HepG2 (cell line): ENCODE measurements around the gene C17orf58. TPM values are rescaled to one million over a fixed set of nuclear protein-coding genes. Genes with fewer than 3 reads are reported as not detected.

ENCODE experiments used
- ATF2 ChIP-seq: sonication (generic); formaldehyde crosslinking; IDR thresholded peaks from 2 replicates; pipeline ENCODE4 v1.4.0; 2020; ENCODE audit warnings: missing genetic modification reagents
- CAMTA2 ChIP-seq: sonication (generic); formaldehyde crosslinking; IDR thresholded peaks from 2 replicates; pipeline ENCODE4 v1.4.0; 2020; ENCODE audit warnings: mild to moderate bottlenecking, missing genetic modification reagents, borderline replicate concordance
- CBX5 ChIP-seq: sonication (generic); formaldehyde crosslinking; IDR thresholded peaks from 2 replicates; pipeline ENCODE4 v1.4.0; 2020; ENCODE audit warnings: missing genetic modification reagents, borderline replicate concordance
- CEBPZ ChIP-seq: IDR thresholded peaks from 2 replicates; pipeline ENCODE4 v1.6.1; 2012; ENCODE audit warnings: low read length, improper control_type of control experiment
- CHD2 ChIP-seq: IDR thresholded peaks from 2 replicates; pipeline ENCODE4 v1.6.1; 2011; ENCODE audit warnings: low read depth, low read length, improper control_type of control experiment
- ETV6 ChIP-seq: sonication (generic); formaldehyde crosslinking; conservative IDR thresholded peaks from 2 replicates; pipeline ENCODE4 v1.4.0; 2020; ENCODE audit warnings: missing genetic modification reagents
- GFI1 ChIP-seq: sonication (generic); formaldehyde crosslinking; IDR thresholded peaks from 2 replicates; pipeline ENCODE4 v1.5.0; 2020; ENCODE audit warnings: missing genetic modification reagents, mild to moderate bottlenecking, borderline replicate concordance
- KLF16 ChIP-seq, 2 experiments: sonication (generic) in 1 of 2; formaldehyde crosslinking in 1 of 2; IDR thresholded peaks; 2 replicates each; pipeline versions ENCODE4 v1.6.1 to v1.8.0; 2016 to 2023; ENCODE audit warnings: missing genetic modification reagents in 2 of 2, missing compliant biosample characterization in 1 of 2
- MXD3 ChIP-seq: IDR thresholded peaks from 2 replicates; pipeline ENCODE4 v1.6.1; 2016; ENCODE audit warnings: mild to moderate bottlenecking, missing biosample characterization, missing genetic modification reagents
- PAF1 ChIP-seq: IDR thresholded peaks from 2 replicates; pipeline ENCODE4 v1.6.1; 2016; ENCODE audit warnings: missing genetic modification reagents, missing compliant biosample characterization
- TEF ChIP-seq: sonication (generic); formaldehyde crosslinking; IDR thresholded peaks from 2 replicates; pipeline ENCODE4 v1.5.0; 2020; ENCODE audit warnings: missing genetic modification reagents
- YEATS2 ChIP-seq: sonication (generic); formaldehyde crosslinking; IDR thresholded peaks from 2 replicates; pipeline ENCODE4 v1.4.0; 2020; ENCODE audit warnings: missing genetic modification reagents, borderline replicate concordance
- ZBTB42 ChIP-seq: sonication (generic); formaldehyde crosslinking; IDR thresholded peaks from 2 replicates; pipeline ENCODE4 v1.5.0; 2020; ENCODE audit warnings: mild to moderate bottlenecking, missing genetic modification reagents
- ZC3H13 ChIP-seq: sonication (generic); formaldehyde crosslinking; IDR thresholded peaks from 2 replicates; pipeline ENCODE4 v1.8.1; 2023; ENCODE audit warnings: mild to moderate bottlenecking, missing genetic modification reagents, moderate library complexity
- ZFP90 ChIP-seq: sonication (generic); formaldehyde crosslinking; IDR thresholded peaks from 2 replicates; pipeline ENCODE4 v1.8.0; 2022; ENCODE audit warnings: missing genetic modification reagents, mild to moderate bottlenecking, inconsistent platforms, borderline replicate concordance
- ZNF207 ChIP-seq: fragments of 450-650 bp; IDR thresholded peaks from 2 replicates; pipeline ENCODE4 v1.6.1; 2016; ENCODE audit warnings: antibody characterized with exemption, borderline replicate concordance
- ZNF496 ChIP-seq: sonication (generic); formaldehyde crosslinking; IDR thresholded peaks from 2 replicates; pipeline ENCODE4 v1.8.1; 2023; ENCODE audit warnings: mild to moderate bottlenecking, moderate library complexity, missing genetic modification reagents; ENCODE audit not compliant: insufficient replicate concordance
- ZNF639 ChIP-seq: conservative IDR thresholded peaks from 2 replicates; pipeline ENCODE4 v1.6.1; 2018; ENCODE audit warnings: missing genetic modification reagents
- ZSCAN21 ChIP-seq: sonication (generic); formaldehyde crosslinking; IDR thresholded peaks from 2 replicates; pipeline ENCODE4 v1.8.0; 2022; ENCODE audit warnings: mild to moderate bottlenecking, missing genetic modification reagents, moderate library complexity, borderline replicate concordance
- ZSCAN5A ChIP-seq: sonication (generic); formaldehyde crosslinking; IDR thresholded peaks from 2 replicates; pipeline ENCODE4 v1.8.0; 2022; ENCODE audit warnings: mild to moderate bottlenecking, missing genetic modification reagents, borderline replicate concordance
- polyA plus RNA-seq, 8 experiments: library from polyadenylated mRNA; depleted of rRNA in 3 of 8; stranded (reverse) in 7 of 8; unstranded in 1 of 8; fragments of >200 nt; fragmentation: Illumina TruSeq in 4 of 8; extraction: Trizol in 4 of 8; gene quantifications; 2 replicates each; pipeline versions ENCODE4 v1.2.1 to v1.2.3, GENCODE V29; 2011 to 2016; ENCODE audit warnings: low read depth in 4 of 8, missing spikeins in 1 of 8, mixed read lengths in 1 of 8; ENCODE audit not compliant: insufficient read depth in 1 of 8
- total RNA-seq, 5 experiments: library from RNA; depleted of rRNA; stranded (reverse); fragments of >200 nt; fragmentation: Illumina TruSeq; extraction: Trizol; gene quantifications; 2 replicates each; pipeline ENCODE4 v1.2.3, GENCODE V29; 2016; ENCODE audit warnings: low read depth in 1 of 5

Gene C17orf58
- total and polyA plus RNA-seq, 2 of the 13 experiments (the other 11 are each of a cell fraction or from before 2014, with no cell fraction given), result 15.6 to 15.8 TPM

GRCh38 chr17:68035523-68036303 is 39.4 kb upstream of the C17orf58 start, which contains the start of gene KPNA2 (continued):
- TF ChIP-seq ZNF639 (CRISPR knock-in tag), result no peak; the same call in 1 of the 2 replicates
- TF ChIP-seq ETV6, result no peak; the same call in 1 of the 2 replicates
- TF ChIP-seq PAF1, result no peak
- TF ChIP-seq ZC3H13 (CRISPR knock-in tag), result peak; percentile 78; the same call in 1 of the 2 replicates
- peak; percentile 94 for TF ChIP-seq CHD2
- peak; percentile 94 for TF ChIP-seq ZBTB42
- peak; percentile 93 for TF ChIP-seq MXD3
- TF ChIP-seq ZNF496 (CRISPR knock-in tag), result no peak
- no peak for TF ChIP-seq CBX5
- peak; percentile 83 for TF ChIP-seq YEATS2
- TF ChIP-seq ZSCAN21 (CRISPR knock-in tag), result peak; percentile 96
- no peak; the same call in 1 of the 2 replicates for TF ChIP-seq ATF2 (CRISPR knock-in tag)
- peak; percentile 41; the same call in 1 of the 2 replicates for TF ChIP-seq CAMTA2 (CRISPR knock-in tag)
- TF ChIP-seq KLF16 (CRISPR knock-in tag; IDR thresholded peaks at IDR 0.05), result peak; percentile 73 to 79; a peak in 1 of 4 replicates
- TF ChIP-seq CEBPZ, result no peak
- peak; percentile 95 for TF ChIP-seq ZFP90
- peak; percentile 76; the same call in 1 of the 2 replicates for TF ChIP-seq GFI1 (CRISPR knock-in tag)
- TF ChIP-seq TEF (CRISPR knock-in tag), result peak; percentile 75
- peak; percentile 88 for TF ChIP-seq ZSCAN5A (CRISPR knock-in tag)
- TF ChIP-seq ZNF207, result no peak
